Gastroesophageal sphincter (tissue), 3 donors: ENCODE measurements around the gene ZNF500.

Experiments used
- CTCF ChIP-seq, 4 experiments: fragments of 200-600 bp in 2 of 4; fragments of 450-650 bp in 2 of 4; sonication (generic) in 1 of 4; IDR thresholded peaks; one replicate each; pipeline ENCODE4 v1.5.1; 2017 to 2019; ENCODE audit warnings: antibody characterized with exemption in 4 of 4, mild to moderate bottlenecking in 2 of 4, moderate library complexity in 2 of 4
- EP300 ChIP-seq: sonication (generic); formaldehyde crosslinking; IDR thresholded peaks from one replicate; pipeline ENCODE4 v1.6.1; 2017; ENCODE audit warnings: antibody characterized with exemption, mild to moderate bottlenecking
- POLR2A ChIP-seq, 2 donors: fragments of 450-650 bp; IDR thresholded peaks; one replicate each; pipeline ENCODE4 v1.6.1; 2017; ENCODE audit warnings: antibody characterized with exemption in 2 of 2, mild to moderate bottlenecking in 2 of 2, moderate library complexity in 1 of 2

DNA sequence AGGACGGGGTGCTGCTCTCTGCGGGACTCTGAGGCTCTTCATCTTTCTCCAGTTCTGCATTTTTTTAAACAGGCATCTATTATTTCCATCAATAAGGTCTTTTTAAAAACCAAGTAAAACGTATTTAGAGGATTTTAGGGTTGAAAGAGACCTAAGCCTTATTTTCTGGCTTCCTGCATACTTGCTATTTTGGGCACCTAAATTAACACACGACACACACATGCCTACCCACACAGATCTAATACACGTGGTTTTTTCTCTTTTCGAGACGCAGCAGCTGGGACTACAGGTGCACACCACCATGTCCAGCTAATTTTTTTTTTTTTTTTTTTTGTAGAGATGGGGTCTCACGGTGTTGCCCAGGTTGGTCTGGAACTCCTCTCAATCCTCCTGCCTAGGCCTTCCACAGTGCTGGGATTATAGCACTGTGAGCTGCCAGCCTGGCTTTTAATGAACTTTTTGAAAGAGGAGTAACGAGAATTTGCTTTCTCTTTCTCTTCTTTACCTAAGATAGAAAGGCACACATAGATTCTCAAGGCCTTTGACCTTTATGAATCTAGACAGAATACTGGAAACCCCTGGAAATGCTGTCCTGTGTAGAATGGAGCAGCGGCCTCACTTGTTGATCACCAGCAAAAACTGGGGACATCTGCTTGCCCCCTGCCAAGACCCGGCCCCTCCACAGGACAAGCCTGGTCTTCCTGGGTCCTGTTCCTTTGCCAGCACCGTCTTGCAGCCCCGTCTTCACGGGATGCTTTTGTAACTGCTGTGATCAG is 18.9 kb downstream of the ZNF500 start:
- TF ChIP-seq CTCF (IDR thresholded peaks at IDR 0.05) (no peak), EP300 (no peak), POLR2A (IDR thresholded peaks at IDR 0.05) (no peak)
